Skin of body (tissue), 2 donors: ENCODE data around the gene URB2. TPM values are rescaled to one million over a fixed set of nuclear protein-coding genes. Genes with fewer than 3 reads are reported as not detected.
"Not testable (repeated sequence)": the region's sequence is repeated elsewhere in the genome, so short reads cannot be mapped to it uniquely, and the experiment has no call there.

Experiments
- DNase-seq: peaks from one replicate; lab custom pipeline; 2025; lab: John Stamatoyannopoulos, UW
- total RNA-seq: library from RNA; depleted of rRNA; stranded (reverse); fragments of >200 nt; gene quantifications from one replicate; pipeline ENCODE4 v1.2.3, GENCODE V29; 2014

Gene URB2
- total RNA-seq, 1 donor from 2014 or later, result 8.5 TPM

- no peak for DNase-seq
Measured at GRCh38 chr1:229613938-229614337, 12.1 kb upstream of the URB2 start.

DNA sequence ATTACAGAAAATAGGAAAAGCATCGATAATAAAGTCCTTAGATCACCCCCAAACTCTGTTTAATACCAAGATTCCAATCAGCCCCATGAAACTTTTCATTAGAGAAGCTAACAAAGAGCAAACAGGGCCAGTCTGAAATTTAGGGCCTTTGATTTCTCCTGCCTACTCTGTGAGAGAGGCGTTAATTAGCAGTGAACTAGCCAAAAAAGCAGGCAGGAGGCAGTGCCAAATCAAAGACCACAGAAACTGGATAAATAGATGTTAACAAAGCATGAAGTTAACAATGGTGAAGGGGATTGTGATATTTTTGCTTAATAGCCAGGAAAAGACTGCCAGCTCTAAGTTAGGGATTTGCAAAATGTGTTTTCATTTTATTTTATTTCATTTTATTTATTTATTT, 11.3 kb upstream of the URB2 start:
- no peak for DNase-seq

GRCh38 chr1:229617351-229618100, 8.5 kb upstream of the URB2 start:
- DNase-seq, result no peak

GRCh38 chr1:229619002-229619401, 7.0 kb upstream of the URB2 start:
- DNase-seq, result no peak

GRCh38 chr1:229619614-229620013, 6.4 kb upstream of the URB2 start:
- no peak for DNase-seq

DNA sequence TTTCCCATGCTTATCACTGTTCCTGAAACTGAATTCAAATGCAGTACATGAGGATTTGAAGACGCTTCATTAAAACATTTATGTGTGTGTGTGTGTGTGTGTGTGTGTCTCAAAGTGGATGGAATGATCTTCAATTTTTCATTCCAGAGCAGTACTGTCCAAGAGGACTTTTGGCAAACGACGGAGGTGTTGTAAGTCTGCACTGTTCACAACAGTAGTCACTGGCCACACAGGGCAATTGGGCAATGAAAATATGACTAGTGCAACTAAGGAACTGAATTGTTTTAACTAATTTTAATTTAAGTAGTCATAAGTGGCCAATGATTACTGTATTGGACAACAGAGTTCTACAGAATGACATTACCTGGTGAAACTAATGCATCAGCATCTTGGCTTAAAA, 5.2 kb upstream of the URB2 start:
- no peak for DNase-seq

DNA sequence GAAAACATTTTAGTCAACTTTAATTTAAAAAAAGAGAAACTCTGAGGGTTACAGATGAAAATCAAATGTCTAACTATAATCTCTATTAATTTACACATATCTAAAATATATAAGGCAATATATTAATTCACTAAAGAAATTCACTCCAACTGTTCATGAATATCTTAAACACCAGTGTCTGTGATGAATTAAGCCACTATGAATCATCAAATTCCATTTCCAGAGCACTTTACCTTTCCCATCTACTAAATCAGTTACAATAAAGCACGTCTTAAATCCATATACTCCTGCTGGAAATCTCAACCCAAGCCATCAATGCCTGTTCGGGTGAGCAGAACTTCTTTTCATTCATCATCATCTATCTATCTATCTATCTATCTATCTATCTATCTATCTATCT, 4.4 kb upstream of the URB2 start:
- DNase-seq, result no peak

DNA sequence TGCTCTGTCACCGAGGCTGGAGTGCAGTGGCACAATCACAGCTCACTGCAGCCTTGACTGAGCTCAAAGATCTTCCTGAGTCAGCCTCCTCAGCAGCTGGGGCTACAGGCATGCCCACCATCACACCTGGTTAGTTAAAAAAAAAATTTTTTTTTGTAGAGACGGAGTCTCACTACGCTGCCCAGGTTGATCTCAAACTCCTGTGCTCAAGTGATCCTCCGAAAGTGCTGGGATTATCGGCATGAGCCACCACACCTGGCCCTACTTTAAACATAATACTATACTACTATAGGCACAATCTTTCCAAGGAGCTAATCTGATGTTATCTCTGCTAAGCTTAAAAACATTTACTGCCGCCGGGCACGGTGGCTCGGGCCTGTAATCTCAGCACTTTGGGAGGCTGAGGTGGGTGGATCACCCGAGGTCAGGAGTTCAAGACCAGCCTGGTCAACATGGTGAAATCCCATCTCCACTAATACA, 3.4 kb upstream of the URB2 start:
- DNase-seq, result not testable (repeated sequence)

DNA sequence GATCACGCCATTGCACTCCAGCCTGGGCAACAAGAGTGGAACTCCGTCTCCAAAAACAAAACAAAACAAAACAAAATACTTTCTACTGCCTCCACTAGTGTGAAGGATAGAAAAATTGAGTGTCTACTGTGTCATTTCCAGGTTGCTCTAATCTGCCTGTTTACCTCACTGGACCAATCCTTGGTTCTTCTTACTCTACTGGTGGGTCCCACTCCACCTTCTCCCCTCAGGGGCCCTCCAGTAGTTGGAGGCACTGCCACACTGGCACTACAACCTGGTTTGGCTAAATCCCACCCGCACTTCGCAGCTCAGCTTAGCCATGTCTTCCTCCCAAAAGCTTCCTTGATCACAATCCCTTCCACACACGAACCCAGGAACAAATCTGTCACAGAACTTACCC, 2.8 kb upstream of the URB2 start:
- DNase-seq, result no peak

DNA sequence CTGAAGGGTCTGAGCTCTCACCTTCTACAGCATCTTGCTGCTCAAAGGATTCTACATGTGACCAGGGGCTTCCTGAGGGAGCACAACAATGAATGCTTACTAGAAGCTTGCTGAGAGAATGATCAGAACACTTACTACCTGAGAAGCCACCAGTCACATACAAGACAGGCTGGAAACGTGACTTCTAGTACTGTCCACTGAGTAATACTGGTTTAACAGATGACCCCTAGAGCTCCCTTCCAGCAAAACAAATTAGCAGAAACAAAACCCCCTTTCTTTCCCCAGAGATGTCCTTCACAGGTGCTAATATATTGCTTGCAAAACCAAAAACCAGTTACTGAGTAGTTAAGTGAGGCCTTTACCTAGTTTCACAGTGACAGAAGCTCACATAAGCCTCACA, 2.2 kb upstream of the URB2 start:
- no peak for DNase-seq

DNA sequence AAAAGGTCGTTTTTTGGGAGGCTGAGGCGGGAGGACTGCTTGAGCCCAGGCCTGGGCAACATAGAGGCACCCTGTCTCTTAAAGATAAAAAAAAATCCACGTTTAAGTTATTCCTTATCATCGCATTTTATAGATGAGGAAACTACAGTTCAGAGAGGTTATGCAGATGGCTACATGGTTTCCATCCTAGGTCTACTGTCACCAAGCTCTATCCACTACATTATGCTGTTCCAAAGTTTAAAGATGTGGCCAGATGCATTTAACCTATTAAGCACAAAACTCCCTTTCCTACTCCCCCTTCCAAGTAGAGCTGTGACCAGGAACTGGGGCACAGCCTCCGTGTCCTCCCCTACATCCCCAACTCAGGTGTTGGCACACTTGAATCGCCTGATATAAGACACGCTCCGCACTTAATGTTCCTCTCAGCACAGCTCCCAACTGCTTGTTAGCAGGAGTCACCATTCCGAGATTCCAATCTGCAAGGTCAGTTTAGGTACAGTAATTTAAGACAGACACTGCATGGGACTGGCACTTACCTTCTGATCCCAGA, 1.5 kb upstream of the URB2 start:
- DNase-seq, result no peak

GRCh38 chr1:229625071-229625914, 754 bp upstream of the URB2 start:
- peak; percentile 14 for DNase-seq

- no peak for DNase-seq
Measured at GRCh38 chr1:229627003-229627402, 956 bp downstream of the URB2 start.

DNA sequence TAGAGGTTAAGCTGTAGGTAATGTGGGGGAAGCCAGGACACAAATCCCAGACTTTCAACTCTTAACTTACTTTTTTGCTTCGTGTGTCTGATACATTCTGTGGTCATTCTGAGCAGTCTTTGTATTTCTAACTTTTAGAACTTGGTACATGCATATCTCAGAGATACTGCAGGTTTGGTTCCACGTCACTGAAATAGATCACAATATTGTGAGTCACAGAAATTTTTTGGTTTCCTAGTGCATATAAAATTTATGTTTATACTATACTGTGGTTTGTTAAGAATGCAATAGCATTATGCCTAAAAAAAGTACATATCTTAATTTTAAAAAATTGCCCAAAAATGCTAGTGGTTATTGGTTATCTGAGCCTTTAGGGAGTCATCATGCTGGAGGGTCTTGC, 3.2 kb downstream of the URB2 start:
- no peak for DNase-seq

GRCh38 chr1:229631148-229631547, 5.1 kb downstream of the URB2 start:
- DNase-seq, result no peak

DNA sequence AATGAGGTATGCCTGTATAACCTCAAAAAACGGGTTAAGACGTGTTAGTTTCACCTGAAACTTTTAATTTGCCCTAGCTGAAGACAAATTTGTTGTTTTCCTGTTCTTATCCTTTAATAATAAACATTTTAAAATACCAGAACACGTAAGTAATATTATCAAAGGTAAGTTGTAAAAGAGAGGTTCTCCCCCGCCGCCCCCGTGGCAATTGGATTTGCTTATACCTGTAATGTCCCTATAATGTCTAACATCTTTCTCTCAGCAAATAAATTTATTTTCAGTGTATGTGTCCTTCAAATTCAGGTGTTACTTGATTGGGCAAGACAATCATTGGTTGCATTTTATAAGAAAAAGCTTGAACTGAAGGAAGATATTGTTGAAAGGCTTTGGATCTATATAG, 5.9 kb downstream of the URB2 start:
- DNase-seq, result no peak

DNA sequence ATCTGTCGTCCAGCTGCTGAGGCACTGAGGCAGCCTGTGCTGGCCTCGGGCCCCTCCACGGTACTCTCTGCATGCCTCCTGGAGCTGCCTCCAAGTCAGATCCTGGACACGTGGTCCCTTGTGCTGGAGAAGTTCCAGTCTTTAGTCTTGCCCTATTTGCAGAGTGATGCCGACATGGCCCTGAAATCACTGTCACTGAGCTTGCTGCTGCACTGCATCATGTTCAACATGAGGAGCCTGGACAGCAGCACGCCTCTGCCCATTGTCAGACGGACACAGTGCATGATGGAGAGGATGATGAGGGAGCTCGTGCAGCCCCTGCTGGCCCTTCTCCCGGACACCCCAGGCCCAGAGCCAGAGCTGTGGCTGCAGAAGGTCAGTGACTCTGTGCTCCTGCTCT, 10.0 kb downstream of the URB2 start:
- DNase-seq, result no peak

GRCh38 chr1:229637746-229638145, 11.7 kb downstream of the URB2 start:
- DNase-seq, result no peak

- DNase-seq, result no peak
Measured at GRCh38 chr1:229640455-229640854, 14.4 kb downstream of the URB2 start.

GRCh38 chr1:229641306-229641705, 15.3 kb downstream of the URB2 start:
- no peak for DNase-seq

GRCh38 chr1:229642376-229642775, 16.3 kb downstream of the URB2 start:
- DNase-seq, result no peak

GRCh38 chr1:229642970-229643369, 16.9 kb downstream of the URB2 start:
- no peak for DNase-seq
